HEK293T (cell line): ENCODE results near the gene BORA.
"Not testable (repeated sequence)": the region's sequence is repeated elsewhere in the genome, so short reads cannot be mapped to it uniquely, and the experiment has no call there.

ENCODE experiments used
- CTCF ChIA-PET: fragments of 350-600 bp; formaldehyde crosslinking; extraction: SDS; loops from one replicate; lab custom pipeline; 2021; ENCODE audit warnings: antibody characterized with exemption, inconsistent platforms; lab: Yijun Ruan, JAX
- POLR2A ChIA-PET: fragments of 350-600 bp; formaldehyde crosslinking; extraction: SDS; loops from one replicate; lab custom pipeline; 2020; ENCODE audit warnings: antibody characterized with exemption, inconsistent platforms; lab: Yijun Ruan, JAX
- DNase-seq: peaks from one replicate; pipeline ENCODE4 v3.0.0; 2012; ENCODE audit warnings: mixed read lengths; ENCODE audit errors: extremely low spot score
- ARNT ChIP-seq: fragments of 450-650 bp; IDR thresholded peaks from 2 replicates; pipeline ENCODE4 v1.6.1; 2017; ENCODE audit warnings: mild to moderate bottlenecking
- BHLHE40 ChIP-seq: fragments of 450-650 bp; IDR thresholded peaks from 2 replicates; pipeline ENCODE4 v1.6.1; 2016; ENCODE audit warnings: mild to moderate bottlenecking, moderate library complexity, borderline replicate concordance
- CTBP1 ChIP-seq: fragments of 450-650 bp; IDR thresholded peaks from 2 replicates; pipeline ENCODE4 v1.6.1; 2016; ENCODE audit warnings: borderline replicate concordance
- ELF4 ChIP-seq: fragments of 450-650 bp; IDR thresholded peaks from 2 replicates; pipeline ENCODE4 v1.6.1; 2017; ENCODE audit warnings: antibody characterized with exemption
- FOXA1 ChIP-seq: fragments of 450-650 bp; IDR thresholded peaks from 2 replicates; pipeline ENCODE4 v1.6.1; 2016; ENCODE audit warnings: mild to moderate bottlenecking
- FOXK2 ChIP-seq: fragments of 450-650 bp; IDR thresholded peaks from 2 replicates; pipeline ENCODE4 v1.6.1; 2016; ENCODE audit warnings: mild to moderate bottlenecking
- FOXM1 ChIP-seq: fragments of 450-650 bp; IDR thresholded peaks from 2 replicates; pipeline ENCODE4 v1.6.1; 2017; ENCODE audit warnings: mild to moderate bottlenecking, borderline replicate concordance
- HDGF ChIP-seq: fragments of 450-650 bp; IDR thresholded peaks from 2 replicates; pipeline ENCODE4 v1.6.1; 2017; ENCODE audit warnings: antibody characterized with exemption, borderline replicate concordance
- L3MBTL2 ChIP-seq: fragments of 450-650 bp; conservative IDR thresholded peaks from 2 replicates; pipeline ENCODE4 v1.6.1; 2016; ENCODE audit warnings: mild to moderate bottlenecking
- LEF1 ChIP-seq: fragments of 450-650 bp; IDR thresholded peaks from 2 replicates; pipeline ENCODE4 v1.6.1; 2017; ENCODE audit warnings: mild to moderate bottlenecking, borderline replicate concordance
- NFRKB ChIP-seq: fragments of 450-650 bp; IDR thresholded peaks from 2 replicates; pipeline ENCODE4 v1.6.1; 2016; ENCODE audit warnings: mild to moderate bottlenecking, moderate library complexity
- SP1 ChIP-seq: fragments of 450-650 bp; IDR thresholded peaks from 2 replicates; pipeline ENCODE4 v1.6.1; 2017
- SUZ12 ChIP-seq: fragments of 450-650 bp; IDR thresholded peaks from 2 replicates; pipeline ENCODE4 v1.6.1; 2016; ENCODE audit warnings: mild to moderate bottlenecking
- TARDBP ChIP-seq: fragments of 450-650 bp; IDR thresholded peaks from 2 replicates; pipeline ENCODE4 v1.6.1; 2016
- ZNF384 ChIP-seq: fragments of 450-650 bp; IDR thresholded peaks from 2 replicates; pipeline ENCODE4 v1.6.1; 2016
- TF ChIP-seq, protein P1 (sequence below): fragments of 450-650 bp; IDR thresholded peaks from 2 replicates; pipeline ENCODE4 v1.6.1; 2016

The BORA gene

DNA sequence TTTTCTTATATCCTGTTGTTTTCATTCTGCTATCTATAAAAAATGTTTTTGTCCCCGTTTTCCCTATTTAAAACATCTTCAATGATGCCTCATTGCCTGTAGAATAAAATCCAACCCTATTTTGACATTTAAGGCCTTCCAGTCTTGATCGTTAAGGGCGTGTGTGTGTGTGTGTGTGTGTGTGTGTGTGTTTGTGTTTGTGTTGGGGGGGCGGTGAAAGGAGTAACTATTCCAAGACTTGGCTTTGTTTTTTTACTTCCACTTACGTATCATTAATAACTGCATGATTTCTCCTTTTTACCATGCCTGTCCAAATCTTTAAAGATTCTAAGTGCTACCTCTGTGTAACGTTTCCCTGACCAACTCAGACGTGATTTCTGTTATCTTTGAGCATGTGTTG, 55.0 kb downstream of the BORA start:
- CTCF ChIA-PET, result no interaction called here
- DNase-seq, result no peak
- POLR2A ChIA-PET, result no interaction called here
- TF ChIP-seq HDGF (no peak), ZNF384 (no peak), SUZ12 (no peak), LEF1 (no peak), CTBP1 (no peak), TARDBP (no peak; the same call in 1 of the 2 replicates), ARNT (no peak), BHLHE40 (no peak), NFRKB (no peak), FOXK2 (no peak), FOXA1 (no peak), ELF4 (no peak), SP1 (no peak), FOXM1 (no peak)
- TF ChIP-seq, protein P1, sequence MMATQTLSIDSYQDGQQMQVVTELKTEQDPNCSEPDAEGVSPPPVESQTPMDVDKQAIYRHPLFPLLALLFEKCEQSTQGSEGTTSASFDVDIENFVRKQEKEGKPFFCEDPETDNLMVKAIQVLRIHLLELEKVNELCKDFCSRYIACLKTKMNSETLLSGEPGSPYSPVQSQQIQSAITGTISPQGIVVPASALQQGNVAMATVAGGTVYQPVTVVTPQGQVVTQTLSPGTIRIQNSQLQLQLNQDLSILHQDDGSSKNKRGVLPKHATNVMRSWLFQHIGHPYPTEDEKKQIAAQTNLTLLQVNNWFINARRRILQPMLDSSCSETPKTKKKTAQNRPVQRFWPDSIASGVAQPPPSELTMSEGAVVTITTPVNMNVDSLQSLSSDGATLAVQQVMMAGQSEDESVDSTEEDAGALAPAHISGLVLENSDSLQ, result no peak

DNA sequence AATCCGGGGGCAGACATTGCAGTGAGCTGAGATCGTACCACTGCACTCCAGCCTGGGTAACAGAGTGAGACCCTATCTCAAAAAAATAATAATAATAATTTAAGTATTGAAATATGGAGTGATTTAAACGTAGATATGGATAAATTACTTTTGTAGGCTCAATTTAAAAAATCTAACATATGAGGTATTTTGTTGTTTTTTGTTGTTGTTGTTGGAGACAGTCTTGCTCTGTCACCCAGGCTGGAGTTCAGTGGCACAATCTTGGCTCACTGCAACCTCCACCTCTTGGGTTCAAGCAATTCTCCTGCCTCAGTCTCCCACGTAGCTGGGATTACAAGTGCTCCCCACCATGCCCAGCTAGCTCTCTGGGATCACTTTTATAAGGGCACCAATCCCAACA, 57.0 kb downstream of the BORA start:
- DNase-seq, CTCF ChIA-PET, POLR2A ChIA-PET: not testable (repeated sequence)

DNA sequence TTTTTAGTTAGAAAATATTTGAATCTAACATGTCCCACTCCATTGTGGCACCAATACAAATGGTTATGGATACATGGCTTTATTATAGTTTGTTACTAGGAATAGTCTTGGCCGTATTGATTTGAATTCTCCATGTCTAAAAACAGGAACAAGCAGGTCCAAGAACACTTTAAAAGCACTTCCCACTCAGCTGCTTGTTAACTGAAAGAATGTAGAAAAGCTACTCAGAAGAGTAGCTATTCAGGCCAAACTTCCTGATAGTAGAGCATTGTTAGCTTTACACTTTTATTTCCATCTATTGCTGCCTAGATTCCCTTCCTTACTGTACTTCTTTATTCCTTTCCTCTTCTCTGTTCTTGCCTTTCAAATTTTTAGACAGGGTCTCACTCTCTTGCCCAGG, 61.1 kb downstream of the BORA start:
- POLR2A ChIA-PET, result no interaction called here
- no peak for TF ChIP-seq CTBP1
- DNase-seq, result no peak
- CTCF ChIA-PET, result interaction anchor here (1.4 kb wide), 1 partner anchor 9 kb away, joined by 3 read pairs; no protein-coding TSS in a partner anchor

DNA sequence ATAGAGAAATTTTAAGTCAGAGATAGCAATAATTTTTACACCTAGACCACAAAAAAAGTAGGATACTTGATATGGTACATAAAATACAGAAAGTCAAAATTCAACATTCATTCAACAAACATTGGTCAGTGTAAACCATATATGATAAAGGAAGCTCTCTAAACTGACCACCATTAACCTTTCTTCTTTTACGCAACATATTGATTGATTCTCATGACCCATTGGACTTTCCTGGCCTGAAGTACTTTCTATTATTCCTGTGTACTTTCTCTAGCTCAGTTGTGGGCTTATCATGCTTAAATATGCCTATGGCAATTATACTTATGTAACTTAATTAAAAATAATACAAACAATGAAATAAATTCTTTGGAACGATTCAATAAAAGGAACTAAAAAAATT, 64.9 kb downstream of the BORA start:
- ChIA-PET CTCF (no interaction called here), POLR2A (no interaction called here)
- TF ChIP-seq SP1 (no peak), TARDBP (no peak), L3MBTL2 (no peak), FOXM1 (no peak), NFRKB (no peak), ZNF384 (no peak), LEF1 (no peak), CTBP1 (no peak), HDGF (no peak), FOXA1 (no peak), SUZ12 (no peak), BHLHE40 (no peak), ELF4 (no peak), FOXK2 (no peak), ARNT (no peak)
- TF ChIP-seq, protein P1, result no peak
- no peak for DNase-seq

DNA sequence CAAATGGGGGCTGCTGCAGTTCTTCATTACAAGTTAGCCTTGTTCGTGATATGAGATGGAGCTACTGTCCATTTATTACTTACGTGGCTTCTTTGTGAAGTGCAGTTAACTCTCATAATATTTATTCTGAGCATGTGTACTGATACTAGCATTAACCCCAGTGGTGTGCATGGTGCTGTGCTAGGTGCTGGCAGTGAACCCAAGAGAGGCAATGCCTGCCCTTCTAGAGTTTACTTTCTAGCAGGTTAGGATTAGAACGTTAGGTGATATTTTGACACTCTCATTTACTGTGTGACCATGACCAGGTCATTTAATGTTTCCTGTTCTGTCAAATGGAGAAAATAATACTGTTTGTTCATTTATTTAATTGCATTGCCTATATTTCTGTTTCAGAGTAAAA, 71.1 kb downstream of the BORA start:
- TF ChIP-seq L3MBTL2, result no peak
- TF ChIP-seq ZNF384, result no peak
- no peak for TF ChIP-seq SP1
- TF ChIP-seq LEF1, result no peak
- TF ChIP-seq ARNT, result no peak
- no peak for TF ChIP-seq CTBP1
- no peak for TF ChIP-seq FOXK2
- CTCF ChIA-PET, result no interaction called here
- DNase-seq, result no peak
- POLR2A ChIA-PET, result no interaction called here

DNA sequence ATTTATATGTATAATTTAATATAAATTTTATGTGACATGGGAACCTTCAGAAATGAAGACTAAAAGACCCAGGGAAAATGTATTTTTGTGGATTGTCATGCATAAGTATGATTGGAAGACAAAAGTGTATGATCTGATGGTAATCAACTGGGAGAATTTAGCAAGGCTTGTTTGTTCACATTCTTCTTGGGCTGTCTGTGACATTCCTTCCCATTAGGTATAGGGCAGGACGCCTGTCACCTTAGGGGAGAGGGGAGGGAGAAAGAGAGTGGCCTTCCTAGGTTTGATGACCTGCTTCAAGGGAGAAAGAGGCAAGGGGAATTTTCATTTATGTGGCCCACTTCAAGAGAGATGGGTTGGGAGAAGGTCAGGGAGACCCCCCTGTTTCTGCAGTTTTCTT, 76.6 kb downstream of the BORA start:
- CTCF ChIA-PET, result no interaction called here
- no peak for DNase-seq
- TF ChIP-seq LEF1, result no peak
- POLR2A ChIA-PET, result no interaction called here
